HG03139 (cell line): ENCODE measurements around the gene LRRC75A.

Experiments used
- ATAC-seq: cut with Tn5 transposase; IDR thresholded peaks from one replicate; pipeline ENCODE4 v1.9.1; 2021; ENCODE audit not compliant: unreplicated experiment

Gene LRRC75A

GRCh38 chr17:16473044-16474011 lies 18.7 kb downstream of the LRRC75A start:
- no peak for ATAC-seq

GRCh38 chr17:16472539-16472938 lies 19.5 kb downstream of the LRRC75A start:
- no peak for ATAC-seq

GRCh38 chr17:16471295-16471694 lies 20.7 kb downstream of the LRRC75A start:
- no peak for ATAC-seq

- no peak for ATAC-seq
These were observed 21.7 kb downstream of the LRRC75A start for GRCh38 chr17:16470265-16470664.

- ATAC-seq = no peak
These were observed 23.5 kb downstream of the LRRC75A start for GRCh38 chr17:16468428-16468992.

GRCh38 chr17:16467886-16468285 lies 24.1 kb downstream of the LRRC75A start:
- ATAC-seq = no peak

- ATAC-seq = no peak
These were observed 24.9 kb downstream of the LRRC75A start for GRCh38 chr17:16467044-16467443.

GRCh38 chr17:16466407-16466806 lies 25.6 kb downstream of the LRRC75A start:
- no peak for ATAC-seq

GRCh38 chr17:16465861-16466338 lies 26.1 kb downstream of the LRRC75A start:
- no peak for ATAC-seq

- no peak for ATAC-seq
These were observed 27.0 kb downstream of the LRRC75A start for GRCh38 chr17:16465052-16465312.

- ATAC-seq = no peak
These were observed 27.5 kb downstream of the LRRC75A start for GRCh38 chr17:16464303-16465051.

GRCh38 chr17:16463358-16464302 lies 28.4 kb downstream of the LRRC75A start:
- no peak for ATAC-seq

GRCh38 chr17:16462070-16462864 lies 29.7 kb downstream of the LRRC75A start:
- ATAC-seq = no peak

GRCh38 chr17:16461606-16461866 lies 30.5 kb downstream of the LRRC75A start:
- no peak for ATAC-seq

- ATAC-seq = no peak
These were observed 31.0 kb downstream of the LRRC75A start for GRCh38 chr17:16460796-16461605.

GRCh38 chr17:16459855-16460550 lies 32.0 kb downstream of the LRRC75A start:
- no peak for ATAC-seq

GRCh38 chr17:16459271-16459670 lies 32.7 kb downstream of the LRRC75A start:
- ATAC-seq = no peak

GRCh38 chr17:16456742-16457316 lies 35.2 kb downstream of the LRRC75A start:
- no peak for ATAC-seq
